Smooth muscle cell (in vitro differentiated cells): ENCODE measurements around the gene BDKRB1. TPM values are rescaled to one million over a fixed set of nuclear protein-coding genes. Genes with fewer than 3 reads are reported as not detected.

Source experiments
- DNase-seq: peaks from one replicate; lab custom pipeline; 2025; ENCODE audit not compliant: unreplicated experiment; lab: John Stamatoyannopoulos, UW
- H2AFZ ChIP-seq: fragments of 200-600 bp; sonication (generic); 2 replicates; pipeline ENCODE4 v1.6.0; 2016; ENCODE audit warnings: antibody characterized with exemption, low read depth, mild to moderate bottlenecking
- H3F3A ChIP-seq: fragments of 200-600 bp; sonication (generic); 2 replicates; pipeline ENCODE4 v1.6.0; 2017; ENCODE audit warnings: antibody characterized with exemption, low read depth
- H3K27ac ChIP-seq: fragments of 200-600 bp; sonication (generic); 2 replicates; pipeline ENCODE4 v1.5.1; 2016; ENCODE audit warnings: low read depth, mild to moderate bottlenecking
- H3K27me3 ChIP-seq: fragments of 200-600 bp; sonication (generic); 2 replicates; pipeline ENCODE4 v1.6.1; 2016; ENCODE audit warnings: low read depth, mild to moderate bottlenecking
- H3K36me3 ChIP-seq: fragments of 200-600 bp; sonication (generic); 2 replicates; pipeline ENCODE4 v1.5.1; 2016; ENCODE audit warnings: low read depth
- H3K4me1 ChIP-seq: fragments of 200-600 bp; sonication (generic); 2 replicates; pipeline ENCODE4 v1.5.1; 2016; ENCODE audit warnings: low read depth
- H3K4me2 ChIP-seq: fragments of 200-600 bp; sonication (generic); 2 replicates; pipeline ENCODE4 v1.6.0; 2016; ENCODE audit warnings: mild to moderate bottlenecking
- H3K4me3 ChIP-seq: fragments of 200-600 bp; sonication (generic); 2 replicates; pipeline ENCODE4 v1.5.1; 2016; ENCODE audit warnings: mild to moderate bottlenecking
- H3K79me2 ChIP-seq: fragments of 200-600 bp; sonication (generic); 2 replicates; pipeline ENCODE4 v1.6.0; 2016; ENCODE audit warnings: low read depth, mild to moderate bottlenecking
- H3K9ac ChIP-seq: fragments of 200-600 bp; sonication (generic); 2 replicates; pipeline ENCODE4 v1.6.0; 2016; ENCODE audit warnings: low read depth
- H3K9me3 ChIP-seq: fragments of 200-600 bp; sonication (generic); replicated peaks from 2 replicates; pipeline ENCODE4 v1.5.1; 2016; ENCODE audit warnings: low read depth
- H4K20me1 ChIP-seq: fragments of 200-600 bp; sonication (generic); 2 replicates; pipeline ENCODE4 v1.6.0; 2016; ENCODE audit warnings: low read depth
- WGBS: methylation state at CpG from one replicate; pipeline ENCODE4 v1.1.7; 2016; ENCODE audit warnings: low lambda C conversion rate; 5-methylcytosine and 5-hydroxymethylcytosine counted together
- polyA plus RNA-seq: library from polyadenylated mRNA; unstranded; fragments of >200 nt; fragmentation: Nextera tagmentation; extraction: Ambion mirVana; gene quantifications from 2 replicates; pipeline ENCODE4 v1.2.1, GENCODE V29; 2016
- total RNA-seq: library from RNA; depleted of rRNA; stranded (reverse); fragments of >200 nt; gene quantifications from 2 replicates; pipeline ENCODE4 v1.2.3, GENCODE V29; 2014
- TF ChIP-seq, protein P1 (sequence below): fragments of 200-600 bp; sonication (generic); IDR thresholded peaks from 2 replicates; pipeline ENCODE4 v1.5.1; 2017; ENCODE audit warnings: borderline replicate concordance, mild to moderate bottlenecking, antibody characterized with exemption; ENCODE audit not compliant: insufficient read depth, poor library complexity, severe bottlenecking

BDKRB1 gene
- total and polyA plus RNA-seq, 2 experiments from 2014 or later, result 28.2 to 29.3 TPM

DNA sequence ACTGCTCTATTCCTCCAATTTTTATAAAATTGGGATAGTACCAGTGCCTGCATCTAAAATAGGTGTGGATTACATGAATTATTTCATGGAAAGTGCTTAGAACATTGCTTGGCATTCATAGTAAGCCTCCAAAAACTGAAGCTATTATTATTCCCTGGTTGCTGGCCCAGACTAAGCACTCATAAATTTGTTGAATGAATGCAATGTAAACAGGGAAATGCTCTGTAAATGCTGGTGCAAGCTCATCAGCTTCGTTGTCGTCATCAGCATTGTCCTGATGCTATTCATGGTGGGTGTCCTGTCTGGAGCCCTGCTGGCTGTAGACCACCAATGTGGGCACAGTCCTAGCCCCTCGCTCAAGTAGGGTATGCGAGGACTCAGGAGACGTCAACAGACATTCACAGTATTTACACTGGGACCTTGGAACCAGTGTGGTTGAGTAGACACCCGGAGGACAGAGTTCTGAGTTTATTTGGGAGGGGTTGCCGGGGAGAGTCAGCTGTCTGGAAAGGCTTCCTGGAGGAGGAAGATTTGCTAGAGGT, 34.8 kb upstream of the BDKRB1 start:
- H3K4me3 ChIP-seq, result no peak overlapping the region
- no peak for DNase-seq
- H3K4me1 ChIP-seq, result no peaks in the 10 kb centered on the region
- H3F3A ChIP-seq, result no peaks in the 10 kb centered on the region
- H3K36me3 ChIP-seq, result peaks cover 3% of the 10 kb centered on the region
- no peaks in the 10 kb centered on the region for H3K9me3 ChIP-seq
- no peak overlapping the region for H3K4me2 ChIP-seq
- 84% methylated on average over 7 of the region's 7 CpGs for WGBS
- TF ChIP-seq, protein P1, sequence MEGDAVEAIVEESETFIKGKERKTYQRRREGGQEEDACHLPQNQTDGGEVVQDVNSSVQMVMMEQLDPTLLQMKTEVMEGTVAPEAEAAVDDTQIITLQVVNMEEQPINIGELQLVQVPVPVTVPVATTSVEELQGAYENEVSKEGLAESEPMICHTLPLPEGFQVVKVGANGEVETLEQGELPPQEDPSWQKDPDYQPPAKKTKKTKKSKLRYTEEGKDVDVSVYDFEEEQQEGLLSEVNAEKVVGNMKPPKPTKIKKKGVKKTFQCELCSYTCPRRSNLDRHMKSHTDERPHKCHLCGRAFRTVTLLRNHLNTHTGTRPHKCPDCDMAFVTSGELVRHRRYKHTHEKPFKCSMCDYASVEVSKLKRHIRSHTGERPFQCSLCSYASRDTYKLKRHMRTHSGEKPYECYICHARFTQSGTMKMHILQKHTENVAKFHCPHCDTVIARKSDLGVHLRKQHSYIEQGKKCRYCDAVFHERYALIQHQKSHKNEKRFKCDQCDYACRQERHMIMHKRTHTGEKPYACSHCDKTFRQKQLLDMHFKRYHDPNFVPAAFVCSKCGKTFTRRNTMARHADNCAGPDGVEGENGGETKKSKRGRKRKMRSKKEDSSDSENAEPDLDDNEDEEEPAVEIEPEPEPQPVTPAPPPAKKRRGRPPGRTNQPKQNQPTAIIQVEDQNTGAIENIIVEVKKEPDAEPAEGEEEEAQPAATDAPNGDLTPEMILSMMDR, result no peak
- H3K9ac ChIP-seq, result no peak overlapping the region
- no peak overlapping the region for H2AFZ ChIP-seq
- no peaks in the 10 kb centered on the region for H3K27me3 ChIP-seq
- H4K20me1 ChIP-seq, result peaks cover 6% of the 10 kb centered on the region
- H3K27ac ChIP-seq, result no peak overlapping the region
- H3K79me2 ChIP-seq, result peaks cover 5% of the 10 kb centered on the region

DNA sequence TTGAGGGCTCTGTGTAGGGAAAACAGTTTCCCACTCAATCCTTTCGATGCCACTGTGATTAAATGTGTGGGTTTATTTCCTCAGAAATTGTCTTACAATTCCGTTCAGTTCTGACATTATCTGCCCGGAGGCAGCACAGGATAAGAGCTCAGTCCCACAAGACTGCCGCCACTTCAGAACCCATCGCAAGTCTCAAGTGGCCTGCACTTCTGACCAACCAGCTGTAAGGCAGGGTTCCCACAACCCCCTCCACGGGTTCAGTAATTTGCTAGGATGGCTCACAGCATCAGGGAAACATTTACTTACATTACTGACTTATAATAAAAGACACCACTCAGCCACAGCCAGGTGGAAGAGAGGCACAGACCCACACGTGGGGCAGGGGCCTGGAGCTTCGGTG, 34.2 kb upstream of the BDKRB1 start:
- WGBS, result 87% methylated on average over 8 of the region's 8 CpGs
- DNase-seq, result no peak
- no peak overlapping the region for H3K4me3 ChIP-seq
- no peaks in the 10 kb centered on the region for H3F3A ChIP-seq
- no peak overlapping the region for H3K27ac ChIP-seq
- H3K79me2 ChIP-seq, result peaks cover 5% of the 10 kb centered on the region
- no peaks in the 10 kb centered on the region for H3K27me3 ChIP-seq
- H3K9ac ChIP-seq, result no peak overlapping the region
- no peaks in the 10 kb centered on the region for H3K9me3 ChIP-seq
- H3K4me2 ChIP-seq, result no peak overlapping the region
- no peaks in the 10 kb centered on the region for H3K4me1 ChIP-seq
- H4K20me1 ChIP-seq, result peaks cover 6% of the 10 kb centered on the region
- peaks cover 3% of the 10 kb centered on the region for H3K36me3 ChIP-seq
- TF ChIP-seq, protein P1, result no peak
- no peak overlapping the region for H2AFZ ChIP-seq

DNA sequence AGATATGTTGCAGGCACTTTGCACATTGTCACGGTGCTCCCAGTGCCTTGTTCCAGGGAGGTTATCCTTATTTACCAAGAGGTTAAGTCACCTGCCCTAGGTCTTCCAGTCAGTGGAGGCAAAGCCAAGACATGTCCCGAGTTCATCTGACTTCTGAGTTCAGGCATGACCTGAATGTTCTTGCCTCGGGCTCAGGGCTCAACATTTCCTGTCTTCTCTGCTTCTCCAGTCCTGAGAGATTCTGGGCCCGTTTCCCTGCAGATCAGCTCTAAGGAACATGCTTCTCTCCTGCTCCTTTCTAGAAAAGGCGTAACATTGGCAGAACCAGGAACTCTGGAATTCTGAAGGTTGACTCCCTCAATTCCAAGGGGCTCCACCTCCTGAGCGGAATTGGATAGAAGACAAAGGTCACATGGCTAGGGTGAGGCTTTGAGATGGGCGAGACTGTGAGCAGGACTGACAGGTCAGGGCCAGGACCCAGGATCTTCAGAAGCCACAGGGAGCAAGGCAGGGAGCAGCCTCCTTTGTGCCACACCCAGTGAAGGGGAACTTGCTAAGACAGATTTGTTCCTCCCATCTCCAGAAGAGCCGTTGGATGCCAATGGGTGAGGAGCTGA, 31.4 kb upstream of the BDKRB1 start:
- no peak overlapping the region for H3K27ac ChIP-seq
- no peaks in the 10 kb centered on the region for H3K27me3 ChIP-seq
- no peaks in the 10 kb centered on the region for H3K4me1 ChIP-seq
- peaks cover 6% of the 10 kb centered on the region for H4K20me1 ChIP-seq
- no peaks in the 10 kb centered on the region for H3K9me3 ChIP-seq
- H3K4me3 ChIP-seq, result no peak overlapping the region
- TF ChIP-seq, protein P1, result no peak
- H2AFZ ChIP-seq, result no peak overlapping the region
- no peak overlapping the region for H3K4me2 ChIP-seq
- 81% methylated on average over 8 of the region's 8 CpGs for WGBS
- peaks cover 3% of the 10 kb centered on the region for H3K36me3 ChIP-seq
- H3K9ac ChIP-seq, result no peak overlapping the region
- H3K79me2 ChIP-seq, result peaks cover under 1% of the 10 kb centered on the region
- H3F3A ChIP-seq, result no peaks in the 10 kb centered on the region
- DNase-seq, result no peak

DNA sequence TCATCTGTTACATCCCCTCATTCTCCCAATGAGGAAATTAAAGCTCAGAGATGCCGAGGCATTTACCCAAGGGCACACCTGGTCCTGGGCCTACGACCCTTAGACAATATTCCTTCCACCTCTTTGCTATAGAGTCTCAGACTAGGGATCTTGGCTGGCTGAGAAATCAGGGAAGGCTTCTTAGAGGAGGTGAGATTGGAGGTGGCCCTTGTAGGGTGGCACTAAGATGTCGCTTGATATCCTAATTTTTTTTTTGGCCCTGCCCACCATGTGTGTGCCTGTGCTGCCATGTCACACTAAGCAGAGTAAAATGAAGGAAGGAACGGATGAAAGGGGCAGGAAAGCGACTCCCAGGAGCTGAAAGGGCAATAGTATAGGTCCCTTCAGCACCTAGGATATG, 30.8 kb upstream of the BDKRB1 start:
- 96% methylated on average over 5 of the region's 5 CpGs for WGBS
- H3K27ac ChIP-seq, result no peak overlapping the region
- no peak overlapping the region for H3K9ac ChIP-seq

More for the DNA sequence above, 30.8 kb upstream of the BDKRB1 start:
- no peak overlapping the region for H3K4me2 ChIP-seq
- no peak overlapping the region for H3K4me3 ChIP-seq
- H3K4me1 ChIP-seq, result no peaks in the 10 kb centered on the region
- TF ChIP-seq, protein P1, result no peak
- peaks cover 6% of the 10 kb centered on the region for H4K20me1 ChIP-seq
- no peak for DNase-seq
- peaks cover 3% of the 10 kb centered on the region for H3K36me3 ChIP-seq
- H3K9me3 ChIP-seq, result no peaks in the 10 kb centered on the region
- no peaks in the 10 kb centered on the region for H3K79me2 ChIP-seq
- no peaks in the 10 kb centered on the region for H3F3A ChIP-seq
- H2AFZ ChIP-seq, result no peak overlapping the region
- no peaks in the 10 kb centered on the region for H3K27me3 ChIP-seq
